Activated CD4-positive, alpha-beta memory T cell treated with anti-CD3 and anti-CD28 coated beads, Interleukin-2, amount 10 ng/mL, durations not matched to agents 7 days and 5 days (primary cell): Measurements from ENCODE around the gene ZNF626. TPM values are rescaled to one million over a fixed set of nuclear protein-coding genes. Genes with fewer than 3 reads are reported as not detected.

ENCODE experiments used
- CTCF ChIA-PET: fragments of 350-600 bp; sonication (Branson Sonifier 250); formaldehyde crosslinking; loops from one replicate; lab custom pipeline; 2021; ENCODE audit warnings: antibody characterized with exemption, inconsistent platforms; lab: Charles Lee
- POLR2A ChIA-PET: fragments of 350-600 bp; sonication (Branson Sonifier 250); formaldehyde crosslinking; loops from one replicate; lab custom pipeline; 2021; ENCODE audit warnings: antibody characterized with exemption; lab: Charles Lee
- DNase-seq: peaks from one replicate; pipeline ENCODE4 v3.0.0-alpha.2; 2020
- H3K27ac Mint-ChIP-seq: one replicate; pipeline ENCODE4 v1.8.0; 2021; ENCODE audit warnings: mild to moderate bottlenecking, mixed read lengths
- H3K27me3 Mint-ChIP-seq: one replicate; pipeline ENCODE4 v1.8.0; 2021; ENCODE audit warnings: mixed read lengths
- H3K36me3 Mint-ChIP-seq: one replicate; pipeline ENCODE4 v1.8.0; 2021; ENCODE audit warnings: low read depth, mixed read lengths
- H3K4me1 Mint-ChIP-seq: one replicate; pipeline ENCODE4 v1.8.0; 2021; ENCODE audit warnings: mixed read lengths
- H3K4me3 Mint-ChIP-seq: one replicate; pipeline ENCODE4 v1.8.0; 2021; ENCODE audit warnings: mild to moderate bottlenecking, mixed read lengths
- H3K9me3 Mint-ChIP-seq: one replicate; pipeline ENCODE4 v1.8.0; 2021; ENCODE audit warnings: mixed read lengths
- total RNA-seq, 2 experiments: library from RNA; stranded (reverse); gene quantifications; one replicate each; pipeline ENCODE4 v1.2.3, GENCODE V29; 2021

ZNF626 gene
- total RNA-seq, 2 experiments from 2014 or later = 7.6 to 8.5 TPM

- H3K27me3 Mint-ChIP-seq = no peaks in the 10 kb centered on the region
- H3K9me3 Mint-ChIP-seq = peaks cover 55% of the 10 kb centered on the region
- CTCF ChIA-PET = interaction anchor here (0.7 kb wide), 1 partner anchor 28 kb away, joined by 3 read pairs; no protein-coding TSS in a partner anchor
- POLR2A ChIA-PET = no interaction called here
- no peak overlapping the region for H3K4me3 Mint-ChIP-seq
- no peaks in the 10 kb centered on the region for H3K4me1 Mint-ChIP-seq
- H3K27ac Mint-ChIP-seq = no peak overlapping the region
- no peaks in the 10 kb centered on the region for H3K36me3 Mint-ChIP-seq
- no peak for DNase-seq
These were observed 48.6 kb downstream of the ZNF626 start for GRCh38 chr19:20612711-20613316.

DNA sequence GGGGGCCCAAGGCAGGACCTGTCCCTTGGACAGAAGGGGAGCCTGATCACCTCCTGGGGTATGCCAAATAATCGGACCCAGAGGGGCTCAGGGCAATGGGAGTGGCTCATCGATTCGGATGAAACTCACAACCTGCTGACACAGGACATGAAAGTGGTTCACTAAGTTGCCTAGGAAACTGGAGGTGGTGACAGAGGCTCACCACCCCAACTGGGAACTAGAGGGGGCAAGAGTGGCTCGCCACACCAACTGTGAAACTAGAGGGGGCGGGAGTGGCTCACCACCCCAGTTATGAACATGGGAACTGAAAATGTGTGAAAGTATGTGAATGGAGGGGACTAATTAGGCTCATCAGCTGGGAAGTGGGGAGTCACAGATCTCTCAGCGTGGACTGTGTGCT lies 49.5 kb downstream of the ZNF626 start:
- Mint-ChIP-seq H3K27me3 (no peaks in the 10 kb centered on the region), H3K4me3 (no peak overlapping the region), H3K9me3 (peaks cover 57% of the 10 kb centered on the region), H3K36me3 (no peaks in the 10 kb centered on the region), H3K4me1 (no peaks in the 10 kb centered on the region), H3K27ac (no peak overlapping the region)
- ChIA-PET POLR2A (no interaction called here), CTCF (no interaction called here)
- no peak for DNase-seq

GRCh38 chr19:20607943-20608342 lies 53.4 kb downstream of the ZNF626 start:
- no peak for DNase-seq
- Mint-ChIP-seq H3K4me3 (no peak overlapping the region), H3K4me1 (no peaks in the 10 kb centered on the region), H3K27ac (no peak overlapping the region), H3K36me3 (no peaks in the 10 kb centered on the region), H3K9me3 (peaks cover 44% of the 10 kb centered on the region), H3K27me3 (no peaks in the 10 kb centered on the region)
- ChIA-PET CTCF (no interaction called here), POLR2A (no interaction called here)

Other genes with a start within 250 kb of the ZNF626 start
- 10 to 100 TPM; 10.4 to 11.7 TPM for gene ZNF737, start 95.8 kb downstream of the ZNF626 start, total RNA-seq
- 1 to 10 TPM; 6.0 to 7.5 TPM for gene ZNF66, start 114.7 kb upstream of the ZNF626 start, total RNA-seq